Glomerular endothelial cell (primary cell): ENCODE results near the gene CRY2. TPM values are rescaled to one million over a fixed set of nuclear protein-coding genes. Genes with fewer than 3 reads are reported as not detected.

Experiments
- DNase-seq: peaks from one replicate; pipeline ENCODE4 v3.0.0-alpha.2; 2011; ENCODE audit warnings: low read depth, low spot score; ENCODE audit errors: extremely low read depth
- total RNA-seq: library from RNA; depleted of rRNA; stranded (reverse); fragments of >200 nt; gene quantifications from 2 replicates; pipeline ENCODE4 v1.2.3, GENCODE V29; 2015

The CRY2 gene
- total RNA-seq, 1 donor from 2014 or later: 11.2 TPM

- DNase-seq: no peak
These were observed 29.1 kb downstream of the CRY2 start for GRCh38 chr11:45876401-45876800.

- DNase-seq: no peak
These were observed 29.9 kb downstream of the CRY2 start for GRCh38 chr11:45877221-45877620.

GRCh38 chr11:45877845-45878244 lies 30.6 kb downstream of the CRY2 start:
- DNase-seq: no peak

GRCh38 chr11:45879803-45880686 lies 32.8 kb downstream of the CRY2 start:
- DNase-seq: no peak

GRCh38 chr11:45880772-45881570 lies 33.7 kb downstream of the CRY2 start:
- no peak for DNase-seq

- no peak for DNase-seq
These were observed 34.6 kb downstream of the CRY2 start for GRCh38 chr11:45881708-45882368.

- no peak for DNase-seq
These were observed 37.4 kb downstream of the CRY2 start for GRCh38 chr11:45884596-45885185.

- DNase-seq: no peak
These were observed 38.1 kb downstream of the CRY2 start, which contains the start of gene MAPK8IP1 for GRCh38 chr11:45885274-45885920. MAPK8IP1 (plus strand) TSS chr11:45885651; CDS start chr11:45885821, 170 bp downstream.

- DNase-seq: no peak
These were observed 38.8 kb downstream of the CRY2 start for GRCh38 chr11:45885921-45886721.

- DNase-seq: no peak
These were observed 39.7 kb downstream of the CRY2 start for GRCh38 chr11:45886816-45887520.

- no peak for DNase-seq
These were observed 40.3 kb downstream of the CRY2 start for GRCh38 chr11:45887587-45887986.

GRCh38 chr11:45889555-45889954 lies 42.3 kb downstream of the CRY2 start:
- DNase-seq: no peak

- DNase-seq: no peak
These were observed 42.7 kb downstream of the CRY2 start for GRCh38 chr11:45889966-45890365.

GRCh38 chr11:45890886-45891550 lies 43.7 kb downstream of the CRY2 start:
- no peak for DNase-seq

GRCh38 chr11:45892856-45893255 lies 45.6 kb downstream of the CRY2 start:
- DNase-seq: no peak

GRCh38 chr11:45894555-45895247 lies 47.4 kb downstream of the CRY2 start:
- DNase-seq: no peak

GRCh38 chr11:45895553-45896259 lies 48.4 kb downstream of the CRY2 start:
- DNase-seq: no peak
